ENCODE results near the gene METTL9. TPM values are rescaled to one million over a fixed set of nuclear protein-coding genes. Genes with fewer than 3 reads are reported as not detected.
A peak's percentile ranks its signal among the peaks of the same experiment; 100 is the strongest.
"Not testable (repeated sequence)": the region's sequence is repeated elsewhere in the genome, so short reads cannot be mapped to it uniquely, and the experiment has no call there.

The METTL9 gene
- total RNA-seq, 5 donors from 2014 or later (not counting 1 experiment from before 2014, with no cell fraction given): 69.3 to 93.3 (median 75.5) TPM

- POLR2A ChIA-PET; H3K4me3 Mint-ChIP-seq; H3K4me1 Mint-ChIP-seq; H3K9me3 Mint-ChIP-seq; DNase-seq; H3K27me3 ChIP-seq (replicated peaks in 1 of 2; ENCODE audit: control insufficient read depth in 2 of 2, extremely low read depth in 1 of 2, insufficient read depth in 2 of 2, low read length in 1 of 2); H3K27me3 Mint-ChIP-seq; H3K9me3 ChIP-seq; H3K27ac ChIP-seq (ENCODE audit: low read length); CTCF ChIA-PET; H3K4me1 ChIP-seq (ENCODE audit: control insufficient read depth in 1 of 2, extremely low read depth in 1 of 2, insufficient read depth in 2 of 2, low read length in 2 of 2); ATAC-seq (replicated peaks in 1 of 4); H3K4me3 ChIP-seq (ENCODE audit: control insufficient read depth in 1 of 2, extremely low read depth in 1 of 2, low read length in 1 of 2): not testable (repeated sequence)
- 100% methylated on average over 1 of the region's 5 CpGs for WGBS (ENCODE audit: insufficient coverage)
- Mint-ChIP-seq H3K27ac (peak overlapping the region in 1 of 2 donors; percentile 61), H3K36me3 (peaks cover 41% of the 10 kb centered on the region)
- H3K36me3 ChIP-seq (ENCODE audit: control insufficient read depth in 2 of 2, extremely low read depth in 1 of 2, insufficient read depth in 1 of 2, low read length in 1 of 2): peaks cover 5 to 23% of the 10 kb centered on the region in 2 donors
Measured at GRCh38 chr16:21631951-21632575, 32.7 kb downstream of the METTL9 start.

- 40% methylated on average over 1 of the region's 5 CpGs for WGBS (ENCODE audit: insufficient coverage)
Measured at GRCh38 chr16:21634216-21634615, 34.8 kb downstream of the METTL9 start.

GRCh38 chr16:21635694-21636093, 36.3 kb downstream of the METTL9 start:
- DNase-seq; H3K27me3 Mint-ChIP-seq; ATAC-seq (replicated peaks in 1 of 4); H3K4me3 ChIP-seq (ENCODE audit: control insufficient read depth in 1 of 2, extremely low read depth in 1 of 2, low read length in 1 of 2); H3K9me3 Mint-ChIP-seq; H3K27me3 ChIP-seq (replicated peaks in 1 of 2; ENCODE audit: control insufficient read depth in 2 of 2, extremely low read depth in 1 of 2, insufficient read depth in 2 of 2, low read length in 1 of 2); H3K9me3 ChIP-seq; POLR2A ChIA-PET; H3K27ac ChIP-seq (ENCODE audit: low read length); H3K36me3 ChIP-seq (ENCODE audit: control insufficient read depth in 2 of 2, extremely low read depth in 1 of 2, insufficient read depth in 1 of 2, low read length in 1 of 2); H3K4me3 Mint-ChIP-seq: not testable (repeated sequence)
- H3K4me1 ChIP-seq (ENCODE audit: control insufficient read depth in 1 of 2, extremely low read depth in 1 of 2, insufficient read depth in 2 of 2, low read length in 2 of 2): peaks cover 12 to 25% of the 10 kb centered on the region in 2 experiments
- 95% methylated on average over 7 of the region's 9 CpGs for WGBS (ENCODE audit: insufficient coverage)
- peaks cover 16 to 29% (median 27%) of the 10 kb centered on the region in 3 donors for H3K4me1 Mint-ChIP-seq
- CTCF ChIA-PET: interaction anchor here in 1 of 2 donors (0.6 kb wide), 1 partner anchor 33 kb away, joined by 3 read pairs; no protein-coding TSS in a partner anchor
- peak overlapping the region in 1 of 2 donors; percentile 2 for H3K27ac Mint-ChIP-seq
- peaks cover 24% of the 10 kb centered on the region for H3K36me3 Mint-ChIP-seq

More at GRCh38 chr16:21634216-21634615, 34.8 kb downstream of the METTL9 start:
- Mint-ChIP-seq H3K36me3 (peaks cover 30% of the 10 kb centered on the region), H3K9me3 (no peaks in the 10 kb centered on the region), H3K27ac (peak overlapping the region in 1 of 2 donors; percentile 39), H3K27me3 (no peaks in the 10 kb centered on the region), H3K4me1 (peaks cover 14 to 24% (median 23%) of the 10 kb centered on the region in 3 donors), H3K4me3 (no peak overlapping the region)
- no peak overlapping the region for H3K27ac ChIP-seq (ENCODE audit: low read length)
- H3K4me3 ChIP-seq (ENCODE audit: control insufficient read depth in 1 of 2, extremely low read depth in 1 of 2, low read length in 1 of 2): no peak overlapping the region
- H3K36me3 ChIP-seq (ENCODE audit: control insufficient read depth in 2 of 2, extremely low read depth in 1 of 2, insufficient read depth in 1 of 2, low read length in 1 of 2): peaks cover 5 to 17% of the 10 kb centered on the region in 2 donors
- ChIA-PET POLR2A (interaction anchor here in 1 of 2 donors (0.6 kb wide), 1 partner anchor 11 kb away, joined by 3 read pairs; no protein-coding TSS in a partner anchor), CTCF (no interaction called here)
- H3K4me1 ChIP-seq (ENCODE audit: control insufficient read depth in 1 of 2, extremely low read depth in 1 of 2, insufficient read depth in 2 of 2, low read length in 2 of 2): peaks cover 10 to 13% of the 10 kb centered on the region in 2 experiments
- no peaks in the 10 kb centered on the region for H3K27me3 ChIP-seq (replicated peaks in 1 of 2; ENCODE audit: control insufficient read depth in 2 of 2, extremely low read depth in 1 of 2, insufficient read depth in 2 of 2, low read length in 1 of 2)
- H3K9me3 ChIP-seq: no peaks in the 10 kb centered on the region
- no peak for DNase-seq
- ATAC-seq (replicated peaks in 1 of 4): no peak

GRCh38 chr16:21637032-21637968, 37.9 kb downstream of the METTL9 start:
- CTCF ChIA-PET: interaction anchor here (0.6 to 1.9 kb wide), 5 partner anchors 20 to 71 kb away, joined by 3 to 4 read pairs (median 4); no protein-coding TSS in a partner anchor
- H3K27ac ChIP-seq (ENCODE audit: low read length): no peak overlapping the region
- Mint-ChIP-seq H3K4me3 (no peak overlapping the region), H3K4me1 (peaks cover 20 to 33% (median 31%) of the 10 kb centered on the region in 3 donors), H3K36me3 (peaks cover 19% of the 10 kb centered on the region), H3K27me3 (no peaks in the 10 kb centered on the region), H3K9me3 (no peaks in the 10 kb centered on the region), H3K27ac (peak overlapping the region; percentile 87 to 88)
- WGBS (ENCODE audit: insufficient coverage): 98% methylated on average over 25 of the region's 37 CpGs
- H3K36me3 ChIP-seq (ENCODE audit: control insufficient read depth in 2 of 2, extremely low read depth in 1 of 2, insufficient read depth in 1 of 2, low read length in 1 of 2): peaks cover 0 to 6% of the 10 kb centered on the region in 2 donors
- ATAC-seq (replicated peaks in 1 of 4) (no peak), DNase-seq (no peak)
- POLR2A ChIA-PET: no interaction called here
- peaks cover 12 to 25% of the 10 kb centered on the region in 2 experiments for H3K4me1 ChIP-seq (ENCODE audit: control insufficient read depth in 1 of 2, extremely low read depth in 1 of 2, insufficient read depth in 2 of 2, low read length in 2 of 2)
- no peaks in the 10 kb centered on the region for H3K9me3 ChIP-seq
- H3K4me3 ChIP-seq (ENCODE audit: control insufficient read depth in 1 of 2, extremely low read depth in 1 of 2, low read length in 1 of 2): no peak overlapping the region
- no peaks in the 10 kb centered on the region for H3K27me3 ChIP-seq (replicated peaks in 1 of 2; ENCODE audit: control insufficient read depth in 2 of 2, extremely low read depth in 1 of 2, insufficient read depth in 2 of 2, low read length in 1 of 2)

GRCh38 chr16:21638573-21638975, 39.2 kb downstream of the METTL9 start:
- Mint-ChIP-seq H3K36me3 (peaks cover 19% of the 10 kb centered on the region), H3K27me3 (no peaks in the 10 kb centered on the region), H3K4me1 (peaks cover 20 to 33% (median 31%) of the 10 kb centered on the region in 3 donors), H3K9me3 (no peaks in the 10 kb centered on the region), H3K4me3 (no peak overlapping the region), H3K27ac (peak overlapping the region; percentile 87 to 88)
- ChIA-PET POLR2A (interaction anchor here in 1 of 2 donors (1.0 kb wide), 1 partner anchor 18 kb away, joined by 5 read pairs; no protein-coding TSS in a partner anchor), CTCF (interaction anchor here (0.9 to 2.3 kb wide), 11 partner anchors 9 to 70 kb away, joined by 3 to 10 read pairs (median 4); no protein-coding TSS in a partner anchor)
- ATAC-seq (replicated peaks in 1 of 4): peak; percentile 50 to 68 (median 62)
- Histone ChIP-seq H3K36me3 (ENCODE audit: control insufficient read depth in 2 of 2, extremely low read depth in 1 of 2, insufficient read depth in 1 of 2, low read length in 1 of 2) (peaks cover 0 to 4% of the 10 kb centered on the region in 2 donors), H3K4me1 (ENCODE audit: control insufficient read depth in 1 of 2, extremely low read depth in 1 of 2, insufficient read depth in 2 of 2, low read length in 2 of 2) (peaks cover 12 to 25% of the 10 kb centered on the region in 2 experiments), H3K27me3 (replicated peaks in 1 of 2; ENCODE audit: control insufficient read depth in 2 of 2, extremely low read depth in 1 of 2, insufficient read depth in 2 of 2, low read length in 1 of 2) (no peaks in the 10 kb centered on the region), H3K9me3 (no peaks in the 10 kb centered on the region), H3K4me3 (ENCODE audit: control insufficient read depth in 1 of 2, extremely low read depth in 1 of 2, low read length in 1 of 2) (no peak overlapping the region), H3K27ac (ENCODE audit: low read length) (peak overlapping the region; percentile 51)
- peak in 1 of 35 experiments; percentile 40 for DNase-seq
- WGBS (ENCODE audit: insufficient coverage): 0% methylated on average over 1 of the region's 4 CpGs

GRCh38 chr16:21639493-21639892, 40.1 kb downstream of the METTL9 start:
- ATAC-seq (replicated peaks in 1 of 4) (no peak), DNase-seq (no peak)
- CTCF ChIA-PET: interaction anchor here (0.9 to 3.6 kb wide), 9 partner anchors 16 to 69 kb away, joined by 3 to 26 read pairs (median 6); no protein-coding TSS in a partner anchor
- peaks cover 0 to under 1% of the 10 kb centered on the region in 2 donors for H3K36me3 ChIP-seq (ENCODE audit: control insufficient read depth in 2 of 2, extremely low read depth in 1 of 2, insufficient read depth in 1 of 2, low read length in 1 of 2)
- Mint-ChIP-seq H3K4me3 (no peak overlapping the region), H3K27ac (peak overlapping the region; percentile 87 to 88), H3K36me3 (peaks cover 16% of the 10 kb centered on the region), H3K27me3 (no peaks in the 10 kb centered on the region), H3K9me3 (no peaks in the 10 kb centered on the region), H3K4me1 (peaks cover 26 to 40% (median 38%) of the 10 kb centered on the region in 3 donors)
- no peaks in the 10 kb centered on the region for H3K9me3 ChIP-seq
- POLR2A ChIA-PET: interaction anchor here in 1 of 2 donors (1.0 kb wide), 1 partner anchor 19 kb away, joined by 5 read pairs; no protein-coding TSS in a partner anchor
- no peaks in the 10 kb centered on the region for H3K27me3 ChIP-seq (replicated peaks in 1 of 2; ENCODE audit: control insufficient read depth in 2 of 2, extremely low read depth in 1 of 2, insufficient read depth in 2 of 2, low read length in 1 of 2)
- no peak overlapping the region for H3K27ac ChIP-seq (ENCODE audit: low read length)
- peaks cover 12 to 25% of the 10 kb centered on the region in 2 experiments for H3K4me1 ChIP-seq (ENCODE audit: control insufficient read depth in 1 of 2, extremely low read depth in 1 of 2, insufficient read depth in 2 of 2, low read length in 2 of 2)
- H3K4me3 ChIP-seq (ENCODE audit: control insufficient read depth in 1 of 2, extremely low read depth in 1 of 2, low read length in 1 of 2): no peak overlapping the region
- 100% methylated on average over 1 of the region's 2 CpGs for WGBS (ENCODE audit: insufficient coverage)
